Calu3 (cell line): ENCODE measurements around the gene CELSR2. TPM values are rescaled to one million over a fixed set of nuclear protein-coding genes. Genes with fewer than 3 reads are reported as not detected.

Source experiments
- BruUV-seq: library from RNA; stranded (reverse); fragments of 400-500 nt; replicated peaks from 2 replicates; lab custom pipeline; 2021; lab: Mats Ljungman, UMichigan
- CTCF ChIA-PET: fragments of 300-600 bp; sonication (Branson Sonifier 250); formaldehyde crosslinking; loops from one replicate; lab custom pipeline; 2022; ENCODE audit warnings: antibody characterized with exemption; lab: Charles Lee
- DNase-seq: peaks from one replicate; pipeline ENCODE4 v3.0.0; 2022
- H3K27ac Mint-ChIP-seq: one replicate; pipeline ENCODE4 v1.8.0; 2022; ENCODE audit warnings: mixed read lengths; ENCODE audit not compliant: unreplicated experiment
- H3K27me3 Mint-ChIP-seq: one replicate; pipeline ENCODE4 v1.8.0; 2022; ENCODE audit warnings: mixed read lengths; ENCODE audit not compliant: unreplicated experiment
- H3K36me3 Mint-ChIP-seq: one replicate; pipeline ENCODE4 v1.8.0; 2022; ENCODE audit warnings: mild to moderate bottlenecking, moderate library complexity, mixed read lengths; ENCODE audit not compliant: insufficient read depth, unreplicated experiment
- H3K4me1 Mint-ChIP-seq: one replicate; pipeline ENCODE4 v1.8.0; 2022; ENCODE audit warnings: mild to moderate bottlenecking, low read depth, mixed read lengths; ENCODE audit not compliant: unreplicated experiment
- H3K4me3 Mint-ChIP-seq: one replicate; pipeline ENCODE4 v1.8.0; 2022; ENCODE audit warnings: mild to moderate bottlenecking, low read depth, moderate library complexity, mixed read lengths; ENCODE audit not compliant: unreplicated experiment
- H3K9me3 Mint-ChIP-seq: one replicate; pipeline ENCODE4 v1.8.0; 2022; ENCODE audit warnings: low read depth, mixed read lengths; ENCODE audit not compliant: unreplicated experiment
- intact Hi-C: fragments of 100-400 bp; cut with micrococcal nuclease; formaldehyde crosslinking; loops from one replicate; pipeline ENCODE4 v1.10.0; 2022; ENCODE audit not compliant: unreplicated experiment
- total RNA-seq: library from RNA; stranded (reverse); gene quantifications from 2 replicates; pipeline ENCODE4 v1.2.3, GENCODE V29; 2022
- TF ChIP-seq, protein P1 (sequence below): fragments of 200-600 bp; IDR thresholded peaks from one replicate; pipeline ENCODE4 v1.8.0; 2022; ENCODE audit warnings: antibody characterized with exemption; ENCODE audit not compliant: unreplicated experiment

Gene CELSR2
- total RNA-seq, 1 experiment from 2014 or later: 5.3 TPM

DNA sequence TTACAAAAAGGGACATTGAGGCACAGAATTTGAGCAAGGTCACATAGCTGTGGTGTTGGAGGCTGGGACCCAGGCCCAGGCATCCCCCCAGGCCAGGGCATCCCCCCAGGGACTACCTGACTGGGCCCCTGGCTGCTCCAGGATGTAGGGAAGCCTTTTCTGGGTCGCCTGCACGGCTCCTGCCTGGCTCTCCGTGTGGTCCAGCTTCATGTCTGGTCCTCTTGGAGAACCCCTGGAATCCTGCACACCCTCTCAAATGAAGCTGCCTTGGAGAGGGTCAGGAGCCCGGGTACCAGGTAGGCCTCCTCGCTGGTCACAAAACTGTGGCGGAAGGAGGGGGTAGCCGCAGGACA, 919 bp upstream of the CELSR2 start:
- intact Hi-C loops: no loop called here
- CTCF ChIA-PET: no interaction called here
- DNase-seq: no peak
- no peak overlapping the region for H3K27ac Mint-ChIP-seq
- H3K4me1 Mint-ChIP-seq: no peaks in the 10 kb centered on the region
- TF ChIP-seq, protein P1, sequence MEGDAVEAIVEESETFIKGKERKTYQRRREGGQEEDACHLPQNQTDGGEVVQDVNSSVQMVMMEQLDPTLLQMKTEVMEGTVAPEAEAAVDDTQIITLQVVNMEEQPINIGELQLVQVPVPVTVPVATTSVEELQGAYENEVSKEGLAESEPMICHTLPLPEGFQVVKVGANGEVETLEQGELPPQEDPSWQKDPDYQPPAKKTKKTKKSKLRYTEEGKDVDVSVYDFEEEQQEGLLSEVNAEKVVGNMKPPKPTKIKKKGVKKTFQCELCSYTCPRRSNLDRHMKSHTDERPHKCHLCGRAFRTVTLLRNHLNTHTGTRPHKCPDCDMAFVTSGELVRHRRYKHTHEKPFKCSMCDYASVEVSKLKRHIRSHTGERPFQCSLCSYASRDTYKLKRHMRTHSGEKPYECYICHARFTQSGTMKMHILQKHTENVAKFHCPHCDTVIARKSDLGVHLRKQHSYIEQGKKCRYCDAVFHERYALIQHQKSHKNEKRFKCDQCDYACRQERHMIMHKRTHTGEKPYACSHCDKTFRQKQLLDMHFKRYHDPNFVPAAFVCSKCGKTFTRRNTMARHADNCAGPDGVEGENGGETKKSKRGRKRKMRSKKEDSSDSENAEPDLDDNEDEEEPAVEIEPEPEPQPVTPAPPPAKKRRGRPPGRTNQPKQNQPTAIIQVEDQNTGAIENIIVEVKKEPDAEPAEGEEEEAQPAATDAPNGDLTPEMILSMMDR: no peak
- no TSS peak for BruUV-seq
- no peak overlapping the region for H3K4me3 Mint-ChIP-seq
- no peaks in the 10 kb centered on the region for H3K36me3 Mint-ChIP-seq
- H3K27me3 Mint-ChIP-seq: peaks cover 10% of the 10 kb centered on the region
- no peaks in the 10 kb centered on the region for H3K9me3 Mint-ChIP-seq

DNA sequence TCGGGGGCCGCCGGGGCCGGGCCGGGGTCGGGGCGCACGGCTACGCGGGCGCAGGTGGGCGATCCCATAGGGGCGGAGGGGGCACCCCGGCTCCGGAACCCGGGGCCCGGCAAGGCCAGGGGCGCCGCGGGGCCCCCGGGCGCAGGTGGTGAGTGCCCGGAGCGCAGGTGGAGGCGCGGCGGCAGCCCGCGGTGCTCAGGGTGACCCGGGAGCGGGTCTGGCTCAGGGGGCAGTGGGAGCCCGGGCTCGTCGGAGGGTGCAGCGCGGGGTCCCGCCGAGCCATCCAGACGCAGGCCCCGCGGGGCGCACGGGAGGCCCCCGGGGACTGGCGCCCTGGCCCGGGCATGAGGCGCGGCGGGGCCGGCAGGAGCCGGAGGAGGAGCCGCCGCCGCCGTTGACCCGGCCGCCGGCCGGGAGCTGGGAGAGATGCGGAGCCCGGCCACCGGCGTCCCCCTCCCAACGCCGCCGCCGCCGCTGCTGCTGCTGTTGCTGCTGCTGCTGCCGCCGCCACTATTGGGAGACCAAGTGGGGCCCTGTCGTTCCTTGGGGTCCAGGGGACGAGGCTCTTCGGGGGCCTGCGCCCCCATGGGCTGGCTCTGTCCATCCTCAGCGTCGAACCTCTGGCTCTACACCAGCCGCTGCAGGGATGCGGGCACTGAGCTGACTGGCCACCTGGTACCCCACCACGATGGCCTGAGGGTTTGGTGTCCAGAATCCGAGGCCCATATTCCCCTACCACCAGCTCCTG, 489 bp downstream of the CELSR2 start:
- TF ChIP-seq, protein P1: no peak
- H3K4me3 Mint-ChIP-seq: peak overlapping the region; percentile 37
- H3K27ac Mint-ChIP-seq: no peak overlapping the region
- CTCF ChIA-PET: no interaction called here
- no TSS peak for BruUV-seq
- intact Hi-C loops: no loop called here
- no peak for DNase-seq
- peaks cover 1% of the 10 kb centered on the region for H3K4me1 Mint-ChIP-seq
- no peaks in the 10 kb centered on the region for H3K36me3 Mint-ChIP-seq
- no peaks in the 10 kb centered on the region for H3K9me3 Mint-ChIP-seq
- peaks cover 10% of the 10 kb centered on the region for H3K27me3 Mint-ChIP-seq

DNA sequence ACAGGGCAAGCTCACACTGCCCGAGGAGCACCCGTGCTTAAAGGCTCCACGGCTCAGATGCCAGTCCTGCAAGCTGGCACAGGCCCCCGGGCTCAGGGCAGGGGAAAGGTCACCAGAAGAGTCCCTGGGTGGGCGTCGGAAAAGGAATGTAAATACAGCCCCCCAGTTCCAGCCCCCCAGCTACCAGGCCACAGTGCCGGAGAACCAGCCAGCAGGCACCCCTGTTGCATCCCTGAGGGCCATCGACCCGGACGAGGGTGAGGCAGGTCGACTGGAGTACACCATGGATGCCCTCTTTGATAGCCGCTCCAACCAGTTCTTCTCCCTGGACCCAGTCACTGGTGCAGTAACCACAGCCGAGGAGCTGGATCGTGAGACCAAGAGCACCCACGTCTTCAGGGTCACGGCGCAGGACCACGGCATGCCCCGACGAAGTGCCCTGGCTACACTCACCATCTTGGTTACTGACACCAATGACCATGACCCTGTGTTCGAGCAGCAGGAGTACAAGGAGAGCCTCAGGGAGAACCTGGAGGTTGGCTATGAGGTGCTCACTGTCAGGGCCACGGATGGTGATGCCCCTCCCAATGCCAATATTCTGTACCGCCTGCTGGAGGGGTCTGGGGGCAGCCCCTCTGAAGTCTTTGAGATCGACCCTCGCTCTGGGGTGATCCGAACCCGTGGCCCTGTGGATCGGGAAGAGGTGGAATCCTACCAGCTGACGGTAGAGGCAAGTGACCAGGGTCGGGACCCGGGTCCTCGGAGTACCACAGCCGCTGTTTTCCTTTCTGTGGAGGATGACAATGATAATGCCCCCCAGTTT, 1.3 kb downstream of the CELSR2 start:
- BruUV-seq: no TSS peak
- no peaks in the 10 kb centered on the region for H3K36me3 Mint-ChIP-seq
- H3K4me3 Mint-ChIP-seq: no peak overlapping the region
- intact Hi-C loops: no loop called here
- H3K27me3 Mint-ChIP-seq: peaks cover 10% of the 10 kb centered on the region
- no peaks in the 10 kb centered on the region for H3K9me3 Mint-ChIP-seq
- H3K4me1 Mint-ChIP-seq: peaks cover 10% of the 10 kb centered on the region
- no peak overlapping the region for H3K27ac Mint-ChIP-seq
- TF ChIP-seq, protein P1: no peak
- no peak for DNase-seq
- CTCF ChIA-PET: no interaction called here

DNA sequence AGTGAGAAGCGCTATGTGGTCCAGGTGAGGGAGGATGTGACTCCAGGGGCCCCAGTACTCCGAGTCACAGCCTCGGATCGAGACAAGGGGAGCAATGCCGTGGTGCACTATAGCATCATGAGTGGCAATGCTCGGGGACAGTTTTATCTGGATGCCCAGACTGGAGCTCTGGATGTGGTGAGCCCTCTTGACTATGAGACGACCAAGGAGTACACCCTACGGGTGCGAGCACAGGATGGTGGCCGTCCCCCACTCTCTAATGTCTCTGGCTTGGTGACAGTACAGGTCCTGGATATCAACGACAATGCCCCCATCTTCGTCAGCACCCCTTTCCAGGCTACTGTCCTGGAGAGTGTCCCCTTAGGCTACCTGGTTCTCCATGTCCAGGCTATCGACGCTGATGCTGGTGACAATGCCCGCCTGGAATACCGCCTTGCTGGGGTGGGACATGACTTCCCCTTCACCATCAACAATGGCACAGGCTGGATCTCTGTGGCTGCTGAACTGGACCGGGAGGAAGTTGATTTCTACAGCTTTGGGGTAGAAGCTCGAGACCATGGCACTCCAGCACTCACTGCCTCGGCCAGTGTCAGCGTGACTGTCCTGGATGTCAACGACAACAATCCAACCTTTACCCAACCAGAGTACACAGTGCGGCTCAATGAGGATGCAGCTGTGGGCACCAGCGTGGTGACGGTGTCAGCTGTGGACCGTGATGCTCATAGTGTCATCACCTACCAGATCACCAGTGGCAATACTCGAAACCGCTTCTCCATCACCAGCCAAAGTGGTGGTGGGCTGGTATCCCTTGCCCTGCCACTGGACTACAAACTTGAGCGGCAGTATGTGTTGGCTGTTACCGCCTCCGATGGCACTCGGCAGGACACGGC, 2.2 kb downstream of the CELSR2 start:
- Mint-ChIP-seq H3K27ac (no peak overlapping the region), H3K4me1 (peaks cover 14% of the 10 kb centered on the region), H3K36me3 (no peaks in the 10 kb centered on the region), H3K4me3 (no peak overlapping the region), H3K9me3 (no peaks in the 10 kb centered on the region), H3K27me3 (peaks cover 7% of the 10 kb centered on the region)
- TF ChIP-seq, protein P1: no peak
- no peak for DNase-seq
- CTCF ChIA-PET: no interaction called here
- no TSS peak for BruUV-seq
- intact Hi-C loops: no loop called here
